Activated naive CD4-positive, alpha-beta T cell treated with anti-CD3 and anti-CD28 coated beads, Interleukin-2, amount 50 U/mL, for 72 hours (primary cell): Measurements from ENCODE around the gene PTCD2. TPM values are rescaled to one million over a fixed set of nuclear protein-coding genes. Genes with fewer than 3 reads are reported as not detected.

ENCODE experiments used
- ATAC-seq, 2 donors: fragments of 150-1000 bp; cut with Tn5 transposase; 2 replicates each; pipeline ENCODE4 v1.10.0; 2021; ENCODE audit warnings: mild to moderate bottlenecking in 2 of 2, moderate library complexity in 2 of 2
- DNase-seq, 2 donors: peaks; one replicate each; pipeline ENCODE4 v3.0.0; 2021 to 2022; ENCODE audit warnings: low spot score in 2 of 2
- H3K27ac Mint-ChIP-seq, 2 donors: one replicate each; pipeline ENCODE4 v1.8.0; 2022; ENCODE audit warnings: mild to moderate bottlenecking in 2 of 2, mixed read lengths in 2 of 2
- H3K36me3 Mint-ChIP-seq, 2 donors: one replicate each; pipeline ENCODE4 v1.8.0; 2022; ENCODE audit warnings: mixed read lengths in 2 of 2
- H3K9me3 Mint-ChIP-seq, 2 donors: one replicate each; pipeline ENCODE4 v1.8.0; 2022; ENCODE audit warnings: mixed read lengths in 2 of 2
- total RNA-seq, 2 donors: library from RNA; stranded (reverse); gene quantifications; one replicate each; pipeline ENCODE4 v1.2.3, GENCODE V29; 2022

PTCD2 gene
- total RNA-seq, 2 donors from 2014 or later, result 10.3 to 12.8 TPM

DNA sequence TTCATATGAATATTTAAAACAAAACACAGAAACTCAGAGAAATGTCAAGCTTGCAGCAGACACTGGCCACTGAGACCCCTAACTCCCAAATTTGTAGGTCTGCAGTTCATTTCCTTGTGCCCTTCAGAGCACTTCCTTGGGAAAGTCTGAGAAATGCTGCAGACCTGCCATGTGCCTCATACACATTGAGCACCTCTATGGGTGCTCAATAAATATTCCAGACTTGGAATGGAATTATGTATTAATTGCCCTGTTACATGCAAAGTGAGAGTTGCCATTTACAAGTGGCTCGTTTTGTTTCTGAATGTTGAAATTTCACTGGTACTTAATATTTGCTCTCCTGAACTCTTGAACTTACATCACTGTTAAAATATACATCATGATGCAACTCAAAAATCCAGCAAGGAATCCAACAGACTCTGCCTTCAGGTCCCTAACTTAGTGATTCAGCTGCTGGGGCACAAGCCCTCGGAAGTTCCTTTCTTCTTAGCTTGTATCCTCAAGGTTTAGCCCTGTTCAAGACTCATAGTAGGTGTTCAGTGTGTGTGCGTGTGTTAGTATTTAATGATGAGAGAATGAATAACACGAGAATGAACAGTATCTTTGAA lies 90.6 kb downstream of the PTCD2 start:
- no peak for ATAC-seq
- no peaks in the 10 kb centered on the region for H3K9me3 Mint-ChIP-seq
- H3K27ac Mint-ChIP-seq, result no peak overlapping the region
- DNase-seq, result no peak
- no peaks in the 10 kb centered on the region for H3K36me3 Mint-ChIP-seq

DNA sequence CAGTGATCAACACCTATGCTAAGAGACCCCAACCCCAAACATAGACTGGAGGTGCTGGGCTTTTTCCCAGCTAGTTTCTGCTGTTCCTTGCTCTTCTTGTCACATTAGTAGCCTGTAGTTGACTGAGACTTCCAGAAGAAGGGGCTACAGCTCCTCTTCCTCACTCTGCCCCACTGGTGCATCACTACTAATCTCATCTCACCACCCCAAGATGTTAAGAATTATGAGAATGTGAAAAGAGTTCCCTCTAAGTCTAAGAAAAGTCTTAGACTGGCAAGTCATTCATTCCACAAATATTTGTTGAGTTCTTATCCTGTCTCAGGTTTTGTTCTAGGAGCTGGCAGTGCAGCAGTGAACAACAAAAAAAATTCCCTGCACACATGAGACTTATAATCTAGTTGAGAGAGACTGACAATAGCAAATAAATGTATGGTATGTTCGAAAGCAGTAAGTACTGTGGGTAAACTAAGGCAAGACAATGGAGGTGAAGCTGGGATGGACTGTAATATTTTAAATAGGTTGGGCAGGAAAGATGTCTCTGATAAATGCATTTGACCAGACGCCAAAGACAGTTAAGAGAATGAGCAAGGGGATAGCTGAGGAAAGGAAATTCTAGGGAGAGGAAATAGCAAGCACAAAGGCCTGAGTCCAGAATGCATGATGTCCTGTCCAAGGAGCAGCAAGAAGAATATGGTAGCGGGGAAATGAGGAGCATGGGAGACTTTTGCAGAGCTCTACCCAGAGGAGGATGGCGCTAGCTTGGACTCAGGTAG lies 92.3 kb downstream of the PTCD2 start:
- Mint-ChIP-seq H3K27ac (no peak overlapping the region), H3K36me3 (no peaks in the 10 kb centered on the region), H3K9me3 (no peaks in the 10 kb centered on the region)
- DNase-seq, result no peak
- no peak for ATAC-seq

DNA sequence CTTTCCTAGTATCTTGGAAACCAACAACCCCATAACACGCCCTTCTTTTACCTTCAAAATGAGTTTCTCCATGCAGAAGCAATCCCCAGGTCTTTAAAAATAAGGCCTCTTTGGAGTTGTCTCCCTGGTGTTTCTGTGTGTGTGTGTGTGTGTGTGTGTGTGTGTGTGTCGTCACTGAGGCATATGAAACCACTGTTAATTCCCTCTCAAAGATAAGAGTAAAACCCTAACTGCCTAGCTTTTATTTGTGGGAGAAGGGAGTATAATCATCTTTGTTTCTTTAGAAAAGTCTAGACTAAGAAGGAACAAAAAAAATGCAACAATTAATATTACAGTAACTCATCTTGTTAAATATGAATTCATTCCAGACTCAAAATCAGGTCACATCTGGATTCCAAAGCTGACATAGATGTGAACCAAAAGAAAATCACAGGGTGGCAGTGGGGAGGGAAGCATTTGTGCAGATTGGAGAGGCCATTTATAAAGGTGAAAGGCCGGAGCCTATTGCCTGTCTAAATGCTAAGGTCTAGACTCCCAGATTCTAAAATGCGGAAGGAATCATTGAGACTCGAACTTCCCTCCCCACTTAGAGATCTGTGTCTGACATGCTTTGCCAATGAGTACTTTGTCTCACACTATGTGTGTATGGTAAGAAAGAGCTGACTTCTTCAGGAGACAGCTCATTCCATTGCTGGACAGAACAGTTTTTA lies 95.6 kb downstream of the PTCD2 start:
- H3K36me3 Mint-ChIP-seq, result no peaks in the 10 kb centered on the region
- no peak overlapping the region for H3K27ac Mint-ChIP-seq

DNA sequence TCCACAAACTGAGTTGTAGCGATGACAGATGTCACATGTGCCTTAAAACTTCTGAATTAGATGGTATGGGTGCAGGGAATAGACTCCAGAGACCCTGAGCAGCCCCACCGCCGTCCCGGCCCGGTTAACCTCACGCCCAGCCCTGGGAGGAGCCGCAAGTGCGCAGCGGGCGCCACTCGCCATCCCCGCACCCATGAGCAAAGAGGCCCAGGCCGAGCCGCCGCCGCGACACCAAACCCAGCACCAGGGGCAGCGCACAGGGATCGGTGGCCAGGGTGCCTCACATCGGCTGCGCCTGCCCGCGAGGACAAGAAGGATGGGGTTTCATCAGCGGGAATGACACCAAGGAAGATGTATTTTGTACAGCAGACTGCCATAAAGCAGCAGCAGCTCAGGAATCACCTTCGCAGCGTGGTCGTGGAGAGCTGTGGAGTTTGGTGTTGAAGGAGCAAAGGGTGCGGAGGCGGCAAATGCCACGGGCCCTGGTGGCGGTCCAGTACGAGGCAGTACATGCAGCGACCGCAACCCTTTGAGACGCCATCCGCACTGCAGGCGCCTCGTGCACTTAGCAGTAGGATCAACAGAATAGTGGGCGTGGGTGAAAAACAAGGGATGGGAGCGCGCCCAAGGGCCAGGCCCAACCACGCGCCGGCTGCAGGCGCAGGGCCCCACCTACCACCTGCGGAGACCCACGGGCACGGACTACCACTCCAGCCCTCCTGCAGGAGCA lies 97.3 kb downstream of the PTCD2 start:
- no peak for DNase-seq
- H3K27ac Mint-ChIP-seq, result no peak overlapping the region
- no peak for ATAC-seq
- H3K9me3 Mint-ChIP-seq, result no peaks in the 10 kb centered on the region
- no peaks in the 10 kb centered on the region for H3K36me3 Mint-ChIP-seq

More for the DNA sequence above, 95.6 kb downstream of the PTCD2 start:
- no peaks in the 10 kb centered on the region for H3K9me3 Mint-ChIP-seq
- ATAC-seq (no peak), DNase-seq (no peak)

Other genes starting within 250 kb of the PTCD2 start
- under 1 TPM; 0.10 to 0.18 TPM for gene MAP1B, start 212.9 kb upstream of the PTCD2 start, total RNA-seq
- gene MRPS27, start 133 bp upstream of the PTCD2 start, total RNA-seq, result 100 to 1,000 TPM in 1 of 2 donors, 10 to 100 TPM in 1; 87.4 to 116 TPM
- gene ZNF366, start 187.0 kb downstream of the PTCD2 start, total RNA-seq, result not detected